CD1c-positive myeloid dendritic cell (primary cell): ENCODE measurements around the gene CYP19A1.
A peak's percentile ranks its signal among the peaks of the same experiment; 100 is the strongest.
"Not testable (repeated sequence)": the region's sequence is repeated elsewhere in the genome, so short reads cannot be mapped to it uniquely, and the experiment has no call there.

ENCODE experiments used
- DNase-seq: peaks from one replicate; pipeline ENCODE4 v3.0.0-alpha.2; 2016; ENCODE audit errors: extremely low spot score

Gene CYP19A1

GRCh38 chr15:51261113-51261512 is 77.3 kb downstream of the CYP19A1 start:
- not testable (repeated sequence) for DNase-seq

GRCh38 chr15:51260202-51260601 is 78.2 kb downstream of the CYP19A1 start:
- DNase-seq = no peak

- DNase-seq = no peak
These were observed 82.9 kb downstream of the CYP19A1 start for GRCh38 chr15:51255533-51255932.

GRCh38 chr15:51253366-51253765 is 85.0 kb downstream of the CYP19A1 start:
- peak; percentile 69 for DNase-seq

GRCh38 chr15:51252671-51253070 is 85.7 kb downstream of the CYP19A1 start:
- peak; percentile 17 for DNase-seq

- DNase-seq = no peak
These were observed 86.8 kb downstream of the CYP19A1 start for GRCh38 chr15:51251556-51251955.

GRCh38 chr15:51250217-51251011 is 88.0 kb downstream of the CYP19A1 start:
- no peak for DNase-seq

- DNase-seq = no peak
These were observed 92.8 kb downstream of the CYP19A1 start for GRCh38 chr15:51245628-51246027.

- DNase-seq = peak; percentile 50
These were observed 94.0 kb downstream of the CYP19A1 start for GRCh38 chr15:51244423-51244869.

GRCh38 chr15:51243774-51244173 is 94.6 kb downstream of the CYP19A1 start:
- DNase-seq = no peak

- no peak for DNase-seq
These were observed 98.3 kb downstream of the CYP19A1 start for GRCh38 chr15:51240066-51240465.

- DNase-seq = no peak
These were observed 100.6 kb downstream of the CYP19A1 start for GRCh38 chr15:51237816-51238215.

GRCh38 chr15:51234176-51234927 is 104.0 kb downstream of the CYP19A1 start:
- no peak for DNase-seq

GRCh38 chr15:51232581-51232980 is 105.8 kb downstream of the CYP19A1 start:
- DNase-seq = no peak

GRCh38 chr15:51229907-51230330 is 108.5 kb downstream of the CYP19A1 start:
- DNase-seq = peak; percentile 19

- DNase-seq = peak; percentile 65
These were observed 110.3 kb downstream of the CYP19A1 start for GRCh38 chr15:51227940-51228732.

GRCh38 chr15:51226576-51227210 is 111.7 kb downstream of the CYP19A1 start:
- DNase-seq = no peak

GRCh38 chr15:51224428-51224827 is 114.0 kb downstream of the CYP19A1 start:
- DNase-seq = no peak

- peak; percentile 20 for DNase-seq
These were observed 114.6 kb downstream of the CYP19A1 start for GRCh38 chr15:51223771-51224229.

GRCh38 chr15:51218299-51218938 is 120.0 kb downstream of the CYP19A1 start:
- no peak for DNase-seq

GRCh38 chr15:51212909-51213308 is 125.5 kb downstream of the CYP19A1 start:
- DNase-seq = no peak
